ENCODE measurements around the gene SPRN.
"Not testable (repeated sequence)": the region's sequence is repeated elsewhere in the genome, so short reads cannot be mapped to it uniquely, and the experiment has no call there.

The SPRN gene

GRCh38 chr10:133439517-133440461 lies 15.4 kb upstream of the SPRN start:
- no peak for DNase-seq (ENCODE audit: low read depth in 2 of 2)

- no peak for DNase-seq (ENCODE audit: low read depth in 2 of 2)
Observed at GRCh38 chr10:133438711-133439273, 14.4 kb upstream of the SPRN start.

- DNase-seq (ENCODE audit: low read depth in 2 of 2): not testable (repeated sequence)
Observed at GRCh38 chr10:133432789-133433188, 8.4 kb upstream of the SPRN start.

GRCh38 chr10:133431888-133432613 lies 7.6 kb upstream of the SPRN start:
- not testable (repeated sequence) for DNase-seq (ENCODE audit: low read depth in 2 of 2)

GRCh38 chr10:133429571-133429970 lies 5.1 kb upstream of the SPRN start:
- not testable (repeated sequence) for DNase-seq (ENCODE audit: low read depth in 2 of 2)

- DNase-seq (ENCODE audit: low read depth in 2 of 2): not testable (repeated sequence)
Observed at GRCh38 chr10:133424102-133424501, 323 bp downstream of the SPRN start.

GRCh38 chr10:133422807-133423771 lies 1.3 kb downstream of the SPRN start:
- DNase-seq (ENCODE audit: low read depth in 2 of 2): no peak

GRCh38 chr10:133422223-133422806 lies 2.1 kb downstream of the SPRN start:
- no peak for DNase-seq (ENCODE audit: low read depth in 2 of 2)

GRCh38 chr10:133421336-133422222 lies 2.8 kb downstream of the SPRN start:
- DNase-seq (ENCODE audit: low read depth in 2 of 2): no peak

GRCh38 chr10:133420579-133420978 lies 3.8 kb downstream of the SPRN start:
- DNase-seq (ENCODE audit: low read depth in 2 of 2): no peak

GRCh38 chr10:133420028-133420427 lies 4.4 kb downstream of the SPRN start:
- no peak for DNase-seq (ENCODE audit: low read depth in 2 of 2)

- DNase-seq (ENCODE audit: low read depth in 2 of 2): no peak
Observed at GRCh38 chr10:133419211-133419950, 5.0 kb downstream of the SPRN start.

GRCh38 chr10:133418289-133418993 lies 6.0 kb downstream of the SPRN start:
- no peak for DNase-seq (ENCODE audit: low read depth in 2 of 2)

- no peak for DNase-seq (ENCODE audit: low read depth in 2 of 2)
Observed at GRCh38 chr10:133415752-133416151, 8.7 kb downstream of the SPRN start.

GRCh38 chr10:133414401-133414800 lies 10.0 kb downstream of the SPRN start:
- DNase-seq (ENCODE audit: low read depth in 2 of 2): not testable (repeated sequence)

GRCh38 chr10:133412381-133412711 lies 12.1 kb downstream of the SPRN start:
- DNase-seq (ENCODE audit: low read depth in 2 of 2): no peak

GRCh38 chr10:133411523-133412380 lies 12.7 kb downstream of the SPRN start:
- no peak for DNase-seq (ENCODE audit: low read depth in 2 of 2)

Measured in stimulated activated CD8-positive, alpha-beta memory T cell treated with anti-CD3 and anti-CD28 coated beads, Interleukin-15, amount 100 ng/mL, for 48 hours (primary cell).